NCI-H1417 (cell line): ENCODE data around the gene ATF7IP2.
"Not testable (repeated sequence)": the region's sequence is repeated elsewhere in the genome, so short reads cannot be mapped to it uniquely, and the experiment has no call there.

Source experiments
- DNase-seq, 3 experiments: peaks; one replicate each; lab custom pipeline; 2025; lab: John Stamatoyannopoulos, UW

The ATF7IP2 gene, protein sequence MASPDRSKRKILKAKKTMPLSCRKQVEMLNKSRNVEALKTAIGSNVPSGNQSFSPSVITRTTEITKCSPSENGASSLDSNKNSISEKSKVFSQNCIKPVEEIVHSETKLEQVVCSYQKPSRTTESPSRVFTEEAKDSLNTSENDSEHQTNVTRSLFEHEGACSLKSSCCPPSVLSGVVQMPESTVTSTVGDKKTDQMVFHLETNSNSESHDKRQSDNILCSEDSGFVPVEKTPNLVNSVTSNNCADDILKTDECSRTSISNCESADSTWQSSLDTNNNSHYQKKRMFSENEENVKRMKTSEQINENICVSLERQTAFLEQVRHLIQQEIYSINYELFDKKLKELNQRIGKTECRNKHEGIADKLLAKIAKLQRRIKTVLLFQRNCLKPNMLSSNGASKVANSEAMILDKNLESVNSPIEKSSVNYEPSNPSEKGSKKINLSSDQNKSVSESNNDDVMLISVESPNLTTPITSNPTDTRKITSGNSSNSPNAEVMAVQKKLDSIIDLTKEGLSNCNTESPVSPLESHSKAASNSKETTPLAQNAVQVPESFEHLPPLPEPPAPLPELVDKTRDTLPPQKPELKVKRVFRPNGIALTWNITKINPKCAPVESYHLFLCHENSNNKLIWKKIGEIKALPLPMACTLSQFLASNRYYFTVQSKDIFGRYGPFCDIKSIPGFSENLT

DNA sequence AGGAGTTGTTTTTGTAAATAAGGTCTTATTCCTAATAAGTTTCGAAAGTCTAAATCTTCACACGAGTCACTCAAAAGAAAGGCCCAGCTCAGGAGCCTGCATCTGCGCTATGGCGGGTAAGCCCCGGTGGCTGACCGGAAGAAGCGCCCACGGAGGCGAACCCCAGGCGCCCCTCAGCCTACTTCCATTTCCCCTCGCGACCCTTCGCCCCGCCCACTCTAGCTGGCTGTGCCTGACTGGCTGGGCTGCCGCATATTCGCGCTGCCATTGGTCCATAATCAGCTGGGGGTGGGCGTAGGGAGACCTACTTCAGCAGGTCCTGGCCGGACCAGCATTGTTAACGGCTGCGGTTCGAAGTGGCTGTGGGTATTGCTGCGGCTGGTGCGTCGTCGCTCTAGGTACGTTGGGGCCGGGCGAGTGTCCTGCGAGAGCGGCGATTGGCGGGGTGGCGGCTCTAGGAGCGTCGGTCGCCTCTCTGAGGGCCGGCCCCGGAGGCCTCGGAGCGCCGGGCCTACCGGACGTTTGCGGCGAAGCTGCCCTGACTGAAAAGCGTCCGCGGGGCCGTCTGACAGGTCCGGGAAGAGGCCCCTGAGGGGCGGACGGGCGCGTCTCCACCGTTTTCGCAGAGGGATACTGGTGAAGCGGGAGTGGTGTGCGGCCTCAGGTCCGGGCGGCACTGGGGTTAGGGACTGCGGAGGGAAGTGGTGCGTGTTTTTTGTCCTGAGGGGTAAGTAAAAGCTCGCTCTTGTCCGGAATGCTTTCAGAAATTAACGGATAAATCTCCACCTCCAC lies at the start of gene ATF7IP2:
ATF7IP2 (plus strand) TSS at position 337 of the 792 bp plus-strand sequence. CDS start 44,560 bp downstream, outside the sequence.
- no peak for DNase-seq

DNA sequence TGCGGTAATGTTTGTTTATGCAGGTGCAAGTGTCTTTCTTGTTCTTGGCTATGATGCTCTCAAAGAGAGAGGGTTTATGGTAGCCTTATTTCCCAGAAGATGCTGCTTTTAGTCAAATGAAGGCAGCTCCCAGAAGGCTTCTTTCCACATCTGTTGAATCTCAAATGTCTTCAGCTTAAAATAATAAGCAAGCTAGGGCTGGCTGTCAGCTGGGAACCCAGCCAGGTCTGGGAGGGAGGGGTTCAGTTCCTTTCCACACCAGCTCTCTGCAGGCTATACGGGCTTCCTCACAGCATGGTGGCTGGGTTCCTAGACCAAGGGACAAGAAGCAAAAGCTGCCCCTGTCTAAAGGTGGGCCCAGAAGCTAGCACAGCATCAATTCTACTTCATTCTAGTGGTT lies 47.4 kb upstream of the ATF7IP2 start:
- no peak for DNase-seq

DNA sequence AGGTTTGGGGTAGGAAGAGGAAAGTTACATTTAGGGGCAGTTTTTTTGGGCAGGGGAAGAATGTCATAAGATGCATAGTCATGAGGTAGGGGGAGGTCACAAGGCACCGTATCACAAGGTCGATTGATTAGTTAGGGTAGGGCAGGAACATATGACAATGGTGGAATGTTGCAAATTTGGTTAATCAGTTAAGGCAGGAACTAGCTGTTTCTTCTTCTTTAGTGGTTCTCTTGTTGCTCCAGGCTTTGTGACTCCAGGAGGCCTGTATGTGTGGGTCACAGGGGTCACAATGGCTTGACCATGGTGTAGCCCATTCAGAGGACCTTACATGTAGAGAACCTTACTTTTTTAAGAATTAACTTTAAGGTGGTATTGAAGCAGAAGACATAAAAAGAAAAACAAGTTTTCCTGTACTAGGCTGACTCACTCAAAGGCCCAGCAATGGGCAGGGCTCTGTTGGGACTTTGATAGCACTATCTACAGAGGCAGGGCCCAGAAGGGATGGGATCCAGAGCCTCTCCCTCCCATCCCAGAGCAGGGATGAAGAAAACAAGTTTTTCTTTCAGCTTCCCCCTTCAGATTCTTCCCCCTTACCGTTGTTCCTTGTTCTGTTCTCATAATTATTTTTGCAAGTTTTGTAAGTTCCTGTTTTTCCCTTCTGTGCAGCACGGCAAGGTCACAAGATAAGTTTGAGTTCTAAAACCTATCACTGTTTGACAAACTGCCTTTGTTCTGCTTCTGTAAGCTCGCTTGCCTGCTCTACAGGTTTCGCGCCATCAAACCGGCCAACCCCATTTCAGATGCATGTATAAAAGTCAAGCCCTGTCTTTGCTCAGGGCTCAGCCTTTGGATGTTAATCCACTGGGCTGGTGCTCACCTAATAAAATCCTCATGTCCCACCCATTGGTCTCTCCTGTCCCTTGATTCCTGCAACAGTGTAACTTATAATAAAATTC lies 45.8 kb upstream of the ATF7IP2 start:
- DNase-seq = no peak

DNA sequence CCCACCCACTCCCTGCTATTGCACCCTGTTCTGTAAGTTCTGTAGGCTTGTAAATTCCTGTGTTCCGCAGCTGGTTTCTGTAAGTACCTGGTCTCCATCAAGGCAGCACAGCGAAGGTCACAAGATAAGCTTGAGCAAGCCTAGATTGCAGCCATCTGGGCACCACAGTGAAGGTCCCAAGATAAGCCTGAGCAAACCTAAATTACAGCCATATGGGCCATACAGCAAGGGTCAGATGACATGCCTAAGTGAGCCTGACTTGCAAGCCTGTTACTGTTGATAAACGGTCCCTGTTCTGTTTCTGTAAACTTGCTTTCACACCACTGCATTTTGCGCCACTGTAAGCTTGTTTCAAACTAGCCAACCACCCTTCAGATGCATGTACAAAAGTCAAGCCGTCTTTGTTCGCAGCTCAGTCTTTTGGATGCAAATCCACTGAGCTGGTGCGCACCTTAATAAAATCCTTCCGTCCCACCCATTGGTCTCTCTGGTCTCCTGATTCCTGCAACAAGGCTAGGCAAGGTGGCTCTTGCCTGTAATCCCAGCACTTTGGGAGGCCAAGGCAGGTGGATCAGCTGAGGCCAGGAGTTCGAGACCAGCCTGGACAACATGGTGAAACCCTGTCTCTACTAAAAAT lies 42.6 kb upstream of the ATF7IP2 start:
- DNase-seq = no peak

DNA sequence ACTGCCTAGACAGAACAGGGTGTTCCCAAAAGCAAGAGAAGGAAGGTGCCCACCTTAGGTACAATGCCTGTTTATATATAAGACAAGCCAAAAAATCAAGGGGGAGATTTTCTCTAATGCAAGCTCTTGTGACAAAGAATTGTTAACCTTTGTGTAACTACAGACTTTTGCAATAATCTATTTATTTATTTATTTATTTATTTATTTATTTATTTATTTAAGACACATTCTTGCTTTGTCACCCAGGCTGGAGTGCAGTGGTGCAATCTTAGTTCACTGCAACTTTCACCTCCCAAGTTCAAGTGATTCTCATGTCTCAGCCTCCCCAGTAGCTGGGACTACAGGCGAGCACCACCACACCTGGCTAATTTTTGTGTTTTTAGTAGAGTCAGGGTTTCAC lies 41.2 kb upstream of the ATF7IP2 start:
- DNase-seq = not testable (repeated sequence)

DNA sequence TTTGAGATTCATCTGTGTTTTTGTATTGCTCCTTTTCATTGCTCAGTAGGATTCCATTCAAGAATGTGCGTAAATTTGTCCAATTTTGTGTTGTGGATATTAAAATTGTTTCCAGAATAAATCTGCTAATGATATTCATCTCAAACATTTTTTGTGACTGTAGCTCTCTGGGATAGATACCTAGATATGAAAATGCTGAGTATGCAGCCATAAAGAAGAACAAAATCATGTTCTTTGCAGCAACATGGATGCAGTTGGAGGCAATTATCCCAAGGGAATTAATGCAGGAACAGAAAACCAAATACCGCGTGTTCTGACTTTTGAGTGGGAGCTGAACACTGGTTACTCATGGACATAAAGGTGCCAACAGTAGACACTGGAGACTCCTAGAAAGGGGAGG lies 40.2 kb upstream of the ATF7IP2 start:
- DNase-seq = no peak

DNA sequence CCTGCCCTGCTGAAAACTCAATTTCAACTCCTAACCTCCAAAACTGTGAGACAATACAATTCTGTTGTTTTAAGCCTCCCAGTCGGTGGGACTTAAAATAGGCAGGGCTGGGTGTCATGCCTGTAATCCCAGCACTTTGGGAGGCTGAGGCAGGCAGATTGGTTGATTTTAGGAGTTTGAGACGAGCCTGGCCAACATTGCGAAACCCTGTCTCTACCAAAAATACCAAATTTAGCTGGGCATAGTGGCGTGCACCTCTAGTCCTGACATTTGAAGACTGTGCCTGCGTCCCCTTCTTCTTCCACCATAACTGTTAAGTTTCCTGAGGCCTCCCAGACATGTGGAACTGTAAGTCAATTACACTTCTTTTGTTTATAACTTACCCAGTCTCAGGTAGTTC lies 36.0 kb upstream of the ATF7IP2 start:
- no peak for DNase-seq

DNA sequence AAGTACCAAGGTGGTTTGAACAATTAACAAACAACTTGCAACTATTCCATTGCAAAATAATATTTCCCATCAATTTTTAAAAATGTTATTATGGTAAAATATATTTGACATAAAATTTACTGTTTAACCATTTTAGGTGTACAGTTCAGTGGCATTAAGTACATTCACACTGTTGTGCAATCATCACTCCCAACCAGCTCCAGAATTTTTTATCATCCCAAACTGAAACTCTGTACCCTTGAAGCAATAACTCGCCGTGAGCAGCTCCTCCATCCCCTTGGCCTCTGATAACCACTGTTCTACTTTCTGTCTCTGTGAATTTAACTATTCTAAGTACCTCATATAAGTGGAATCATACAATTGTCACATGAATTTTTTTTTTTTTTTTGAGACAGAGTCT lies 33.6 kb upstream of the ATF7IP2 start:
- no peak for DNase-seq

DNA sequence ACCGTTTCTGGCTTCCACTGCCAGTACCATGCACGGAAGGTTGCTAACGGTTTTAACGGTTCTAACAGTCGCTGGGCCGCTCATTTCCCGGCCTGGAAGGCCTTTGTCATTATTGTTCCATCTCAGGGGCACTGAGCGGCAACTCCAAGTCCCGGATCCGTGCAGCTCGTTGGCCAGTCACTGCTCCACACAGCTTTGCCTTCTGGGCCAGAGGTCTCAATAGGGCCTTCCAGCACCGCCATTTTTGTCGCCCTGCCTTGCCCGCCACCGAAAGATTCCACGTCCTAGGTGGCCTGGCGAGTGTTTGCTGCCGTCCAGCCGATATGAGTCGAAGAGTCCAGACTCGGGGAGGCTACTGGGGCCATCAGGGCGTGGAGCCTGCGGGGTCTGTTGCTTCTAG lies 30.3 kb upstream of the ATF7IP2 start:
- no peak for DNase-seq

DNA sequence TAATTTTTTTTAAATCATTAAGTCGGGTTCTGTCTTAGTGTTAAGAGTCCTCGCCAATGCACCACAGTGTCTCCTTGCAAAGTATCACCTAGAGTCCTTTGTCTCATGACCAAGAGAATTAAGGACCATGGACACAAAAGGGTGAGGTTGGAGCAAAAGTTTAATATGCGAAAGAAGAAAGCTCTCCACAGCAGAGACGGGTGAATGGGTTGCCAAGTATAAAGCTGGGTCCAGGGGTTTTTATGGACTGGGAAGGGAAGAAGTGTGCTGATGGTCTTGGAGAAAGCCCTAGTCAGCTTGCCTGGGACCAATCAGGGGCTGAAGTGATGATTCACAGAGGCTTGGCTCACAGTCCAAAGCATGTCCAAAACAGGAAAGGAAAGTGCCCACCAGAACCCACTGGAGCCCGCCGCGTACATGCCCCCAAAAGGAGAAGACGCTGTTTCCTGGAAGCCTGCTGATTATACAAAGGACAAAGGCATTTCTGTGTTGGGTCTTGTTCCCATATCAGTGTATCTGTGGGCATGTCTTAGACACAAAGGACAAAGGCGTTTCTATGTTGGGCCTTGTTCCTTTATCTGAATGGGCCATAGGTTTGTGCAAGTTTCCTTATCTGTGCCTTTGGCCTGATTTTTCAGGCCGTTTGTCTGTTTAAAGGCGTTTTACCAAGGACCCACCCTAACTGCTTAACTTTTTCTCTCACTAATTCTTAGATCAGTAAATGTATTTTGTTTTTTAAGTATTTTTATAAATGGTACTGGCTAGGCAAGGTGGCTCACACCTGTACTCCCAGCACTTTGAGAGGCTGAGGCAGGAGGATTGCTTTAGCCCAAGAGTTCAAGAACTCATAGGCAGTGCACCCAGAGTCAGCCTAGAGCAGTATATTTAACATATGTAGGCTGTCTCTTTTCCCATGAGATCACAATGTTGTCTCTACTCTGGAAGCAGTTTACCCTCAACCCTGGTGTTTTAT lies 28.7 kb upstream of the ATF7IP2 start:
- no peak for DNase-seq

DNA sequence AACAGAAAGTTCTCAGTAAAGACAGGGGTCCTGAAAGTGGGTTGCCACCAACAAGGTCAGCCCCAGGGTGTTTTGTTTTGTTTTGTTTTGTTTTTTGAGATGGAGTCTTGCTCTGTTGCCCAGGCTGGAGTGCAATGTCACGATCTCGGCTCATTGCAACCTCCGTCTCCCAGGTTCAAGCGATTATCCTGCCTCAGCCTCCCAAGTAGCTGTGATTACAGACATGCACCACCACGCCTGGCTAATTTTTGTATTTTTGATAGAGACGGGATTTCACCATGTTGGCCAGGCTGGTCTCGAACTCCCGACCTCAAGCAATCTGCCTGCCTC lies 24.1 kb upstream of the ATF7IP2 start:
- not testable (repeated sequence) for DNase-seq

DNA sequence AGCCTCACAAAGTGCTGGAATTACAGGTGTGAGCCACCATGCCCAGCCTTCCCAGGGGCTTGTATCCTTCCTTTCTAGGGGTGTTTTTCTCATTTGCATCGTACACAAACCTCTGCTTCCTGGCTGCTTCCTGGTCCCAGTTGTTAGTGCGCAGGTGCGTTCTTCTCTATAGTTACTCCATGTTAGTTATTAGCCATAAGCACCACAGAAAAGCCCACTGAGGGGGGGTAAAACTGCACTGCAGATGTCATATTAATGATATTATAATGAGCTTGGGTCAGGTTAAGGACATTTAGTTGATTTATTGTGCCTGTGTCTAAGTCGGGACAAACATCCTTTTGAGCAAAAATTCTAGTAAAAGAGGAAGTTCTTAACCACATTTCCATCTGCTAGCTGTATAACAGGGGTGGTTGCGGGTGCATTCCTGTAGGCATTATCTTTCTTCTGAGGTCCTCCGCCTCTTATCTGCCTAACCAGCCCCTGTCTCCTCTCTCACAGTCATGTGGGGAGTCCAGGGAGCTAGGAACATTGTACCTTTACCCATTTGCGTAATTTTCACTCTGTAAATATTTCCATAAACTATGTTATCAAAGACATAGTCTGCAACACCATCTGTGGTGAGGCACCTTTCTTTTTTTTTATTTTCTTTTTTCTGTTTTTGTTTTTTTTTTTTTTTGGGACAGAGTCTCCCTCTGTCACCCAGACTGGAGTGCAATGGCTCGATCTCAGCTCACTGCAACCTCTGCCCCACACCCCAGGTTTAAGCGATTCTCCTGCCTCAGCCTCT lies 23.6 kb upstream of the ATF7IP2 start:
- DNase-seq = no peak

DNA sequence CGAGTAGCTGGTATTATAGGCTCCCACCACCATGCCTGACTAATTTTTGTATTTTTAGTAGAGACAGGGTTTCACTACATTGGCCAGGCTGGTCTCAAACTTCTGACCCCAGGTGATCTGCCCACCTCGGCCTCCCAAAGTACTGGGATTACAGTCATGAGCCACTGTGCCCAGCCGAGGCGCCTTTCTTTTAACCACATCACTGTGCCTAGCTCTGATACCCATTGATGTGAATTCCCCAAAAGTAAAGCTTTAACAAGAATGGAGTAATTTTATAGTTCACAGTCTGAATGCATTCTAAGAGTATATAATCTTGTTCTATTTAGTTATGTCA lies 23.0 kb upstream of the ATF7IP2 start:
- not testable (repeated sequence) for DNase-seq

DNA sequence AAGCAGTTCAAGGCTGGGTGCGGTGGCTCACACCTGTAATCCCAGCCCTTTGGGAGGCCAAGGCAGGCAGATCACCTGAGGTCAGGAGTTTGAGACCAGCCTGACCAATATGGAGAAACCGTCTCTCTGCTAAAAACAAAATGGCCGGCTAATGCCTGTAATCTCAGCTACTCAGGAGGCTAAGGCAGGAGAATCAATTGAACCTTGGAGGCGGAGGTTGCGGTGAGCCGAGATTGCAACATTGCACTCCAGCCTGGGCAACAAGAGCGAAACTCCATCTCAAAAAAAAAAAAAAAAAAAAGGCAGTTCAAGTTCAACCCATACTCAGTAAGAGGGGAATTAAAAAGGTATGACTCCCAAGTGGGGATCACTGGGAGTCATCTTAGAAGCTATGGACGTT lies 19.2 kb upstream of the ATF7IP2 start:
- not testable (repeated sequence) for DNase-seq

DNA sequence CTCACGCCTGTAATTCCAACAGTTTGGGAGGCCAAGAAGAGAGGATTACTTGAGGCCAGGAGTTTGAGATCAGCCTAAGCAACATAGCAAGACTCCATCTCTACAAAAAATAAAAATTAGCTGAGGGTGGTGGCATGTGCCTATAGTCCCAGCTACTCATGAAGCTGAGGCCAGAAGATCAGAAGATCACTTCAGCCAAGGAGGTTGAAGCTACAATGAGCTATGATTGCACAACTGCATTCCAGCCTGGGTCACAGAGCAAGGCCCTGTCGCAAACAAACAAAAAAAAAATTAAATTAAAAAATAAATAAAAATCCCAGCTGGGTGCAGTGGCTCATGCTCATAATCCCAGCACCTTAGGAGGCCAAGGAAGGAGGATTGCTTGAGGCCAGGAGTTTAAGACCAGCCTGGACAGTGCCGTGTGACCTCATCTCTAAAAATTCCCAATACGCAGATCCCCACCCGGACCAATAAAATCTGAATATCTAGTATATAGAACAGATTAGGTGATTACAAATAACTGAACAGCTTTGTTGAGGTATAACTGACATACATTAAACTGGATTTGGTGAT lies 18.2 kb upstream of the ATF7IP2 start:
- DNase-seq = no peak

DNA sequence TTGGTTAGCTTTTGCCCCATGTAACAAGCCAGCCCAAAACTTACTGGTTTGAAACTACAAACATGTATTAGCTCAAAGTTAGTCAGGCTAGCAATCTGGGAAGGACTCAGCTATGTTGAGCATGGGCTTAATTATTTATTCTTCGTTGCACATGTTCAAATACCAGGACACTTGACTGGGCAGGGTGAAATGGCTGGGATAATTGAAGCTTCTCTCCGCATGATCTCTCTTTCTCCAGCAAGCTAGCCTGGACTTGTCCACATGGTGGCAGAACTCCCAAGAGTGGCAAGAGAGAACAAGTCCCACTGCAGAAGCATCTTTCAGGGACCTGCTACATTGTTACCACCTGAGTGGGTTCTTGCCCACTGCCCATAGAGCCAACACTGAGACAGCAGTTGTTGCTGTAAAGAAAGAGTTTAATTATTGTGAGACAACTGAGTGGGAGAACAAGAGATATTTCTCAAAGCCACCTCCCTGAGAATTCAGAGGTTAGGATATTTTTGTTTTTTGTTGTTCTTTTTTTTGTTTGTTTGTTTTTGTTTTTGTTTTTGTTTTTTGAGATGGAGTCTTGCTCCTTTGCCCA lies 16.8 kb upstream of the ATF7IP2 start:
- no peak for DNase-seq

DNA sequence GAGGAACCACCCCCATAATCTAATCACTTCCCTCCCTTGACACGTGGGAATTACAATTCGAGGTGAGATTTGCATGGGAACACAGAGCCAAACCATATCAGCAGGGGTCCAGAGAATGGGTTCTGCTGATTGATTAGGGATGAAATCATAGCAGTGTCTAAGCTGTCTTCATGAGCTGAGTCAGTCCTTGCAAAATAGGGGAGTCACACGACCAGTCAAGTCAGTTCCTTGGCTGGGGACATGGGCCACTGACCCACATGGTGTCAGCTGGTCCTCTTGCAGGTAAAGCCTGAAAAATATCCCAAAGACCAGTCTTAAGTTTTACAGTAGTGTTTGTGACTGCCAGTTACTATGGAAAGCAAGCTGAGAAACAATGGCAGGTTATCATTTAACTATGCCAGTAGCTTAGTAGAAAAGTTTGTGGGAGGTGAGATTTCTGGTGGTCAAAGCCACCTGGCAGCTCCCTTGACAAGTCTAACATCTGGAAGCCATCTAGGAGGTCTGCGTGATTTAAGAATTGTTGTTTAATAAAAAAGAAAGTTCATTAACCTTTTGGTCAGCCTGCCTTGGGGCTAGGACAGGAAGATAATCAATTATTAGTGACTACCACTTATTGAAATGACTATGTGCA lies 15.7 kb upstream of the ATF7IP2 start:
- DNase-seq = no peak

DNA sequence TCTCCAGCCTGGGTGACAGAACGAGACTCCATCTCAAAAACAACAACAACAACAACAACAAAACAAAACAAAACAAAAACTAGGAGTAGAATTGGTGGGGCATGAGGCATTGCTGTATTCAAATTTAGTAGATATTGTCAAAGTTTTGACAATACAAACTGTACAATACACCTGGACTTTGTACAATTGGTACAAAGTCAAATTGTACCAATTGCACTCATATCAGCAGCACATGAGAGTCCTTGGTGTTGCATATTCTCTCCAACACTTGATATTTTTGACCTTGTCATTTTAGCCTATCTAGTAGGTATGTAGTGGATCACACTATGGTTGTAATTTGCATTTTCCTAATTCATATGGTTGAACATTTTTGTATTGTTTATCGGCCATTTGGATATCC lies 14.3 kb upstream of the ATF7IP2 start:
- no peak for DNase-seq
